ENCODE measurements around the gene RTN4R. TPM values are rescaled to one million over a fixed set of nuclear protein-coding genes. Genes with fewer than 3 reads are reported as not detected.

Gene RTN4R
- total and polyA plus RNA-seq, 9 of the 15 experiments (the other 6 are each of a cell fraction or from before 2014, with no cell fraction given), result 0.04 to 2.8 (median 1.4) TPM; not detected in 3

- Histone ChIP-seq H3K4me3 (no peak overlapping the region), H4K20me1 (replicated peaks; ENCODE audit: control insufficient read depth, insufficient read depth, low read length) (peaks cover 39% of the 10 kb centered on the region), H3K36me3 (ENCODE audit: control insufficient read depth, insufficient read depth, low read length) (no peaks in the 10 kb centered on the region), H3K27me3 (ENCODE audit: control insufficient read depth in 2 of 2, insufficient read depth in 2 of 2, low read length in 2 of 2) (peaks cover 29 to 55% of the 10 kb centered on the region in 2 experiments; a peak in 4 of 5 replicates), H3K27ac (ENCODE audit: extremely low read depth, low read depth, low read length) (no peak overlapping the region), H2AFZ (ENCODE audit: low read depth, low read length) (no peak overlapping the region), H3K4me2 (ENCODE audit: insufficient read depth, low read length) (no peak overlapping the region), H3K9me1 (ENCODE audit: control insufficient read depth, insufficient read depth, low read length) (peaks cover under 1% of the 10 kb centered on the region), H3K4me1 (replicated peaks in 1 of 2; ENCODE audit: control insufficient read depth in 2 of 2, insufficient read depth in 2 of 2, low read length in 2 of 2) (peaks cover 7 to 36% of the 10 kb centered on the region in 2 experiments; a peak in 4 of 5 replicates), H3K79me2 (ENCODE audit: control insufficient read depth, insufficient read depth, low read length) (no peaks in the 10 kb centered on the region), H3K9ac (ENCODE audit: insufficient read depth in 1 of 2, low read depth in 2 of 2, low read length in 2 of 2) (peak overlapping the region in 1 of 2 experiments; percentile 3; a peak in 1 of 4 replicates), H3K9me3 (replicated peaks; ENCODE audit: control insufficient read depth, insufficient read depth, low read depth, low read length) (no peaks in the 10 kb centered on the region)
- no TSS peak for BruUV-seq (replicated peaks)
- ChIA-PET POLR2A (interaction anchor here (0.6 to 1.6 kb wide), 5 partner anchors 11 to 1575 kb away, joined by 3 to 6 read pairs (median 4); no protein-coding TSS in a partner anchor), CTCF (ENCODE audit: low intra/inter-chr PET ratio) (interaction anchor here (0.6 kb wide), 1 partner anchor 233 kb away, joined by 4 read pairs; the partner anchor contains the start of gene ARVCF)
- FAIRE-seq (no peak), DNase-seq (ENCODE audit: extremely low read depth in 1 of 4, low spot score in 3 of 4) (no peak), ATAC-seq (no peak)
- 2% methylated on average over 11 of the region's 11 CpGs for WGBS (ENCODE audit: insufficient coverage, low coverage, missing lambda C conversion rate)
- intact Hi-C loops (cut with micrococcal nuclease), result no loop called here
- in situ Hi-C loops (cut with MboI), result no loop called here
- no peak for TF ChIP-seq E2F3 (CRISPR knock-in tag; IDR thresholded peaks at IDR 0.05)
- no peak for TF ChIP-seq DPF2 (IDR thresholded peaks at IDR 0.05)
- no peak for TF ChIP-seq PRMT5 (CRISPR knock-in tag; IDR thresholded peaks at IDR 0.05)
- TF ChIP-seq ZBTB40 (IDR thresholded peaks at IDR 0.05), result no peak
- 0 out of 2 replicates have a peak, but pooled peaks have one; percentile 0 for TF ChIP-seq ZBTB40 (CRISPR knock-in tag; IDR thresholded peaks at IDR 0.05)
- peak in 1 of 2 experiments; percentile 22; a peak in 1 of 4 replicates for TF ChIP-seq SRF (CRISPR knock-in tag; IDR thresholded peaks at IDR 0.05)
- TF ChIP-seq THAP12 (CRISPR knock-in tag; IDR thresholded peaks at IDR 0.05), result peak; percentile 24; the same call in 1 of the 2 replicates
- TF ChIP-seq MAZ (CRISPR knock-in tag; conservative IDR thresholded peaks at IDR 0.05 in 1 of 2, IDR thresholded peaks at IDR 0.05 in 1 of 2), result no peak
Observed at GRCh38 chr22:20249797-20250354, 18.2 kb downstream of the RTN4R start.

Measured in K562 (cell line).